SU-DHL-6 (cell line): ENCODE measurements around the gene CCL22.

ENCODE experiments used
- H2AFZ ChIP-seq: fragments of 200-600 bp; sonication (generic); 2 replicates; pipeline ENCODE4 v1.6.1; 2014; ENCODE audit warnings: low read depth, mild to moderate bottlenecking, moderate library complexity, mixed read lengths, antibody characterized with exemption, low read length; ENCODE audit not compliant: severe bottlenecking
- H3F3A ChIP-seq: fragments of 200-600 bp; shearing (Covaris generic); 2 replicates; pipeline ENCODE4 v1.6.0; 2016; ENCODE audit warnings: antibody characterized with exemption, mild to moderate bottlenecking; ENCODE audit not compliant: insufficient read depth
- H3K27ac ChIP-seq: fragments of 200-600 bp; sonication (generic); 2 replicates; pipeline ENCODE4 v1.5.1; 2016; ENCODE audit warnings: low read depth, mild to moderate bottlenecking, low read length, moderate library complexity, mixed read lengths
- H3K27me3 ChIP-seq: fragments of 200-600 bp; sonication (generic), shearing (Covaris generic); 2 replicates; pipeline ENCODE4 v1.6.0; 2014; ENCODE audit warnings: mild to moderate bottlenecking, low read length
- H3K36me3 ChIP-seq: fragments of 200-600 bp; sonication (generic); 2 replicates; pipeline ENCODE4 v1.6.1; 2014; ENCODE audit warnings: mild to moderate bottlenecking, low read length, mixed read lengths
- H3K4me2 ChIP-seq: fragments of 300-600, 200-600 bp; shearing (Covaris generic), sonication (generic); 2 replicates; pipeline ENCODE4 v1.6.0; 2014; ENCODE audit warnings: low read length, low read depth, mild to moderate bottlenecking; ENCODE audit not compliant: poor library complexity, severe bottlenecking
- H3K4me3 ChIP-seq: fragments of 200-600 bp; sonication (generic); 2 replicates; pipeline ENCODE4 v1.5.1; 2014; ENCODE audit warnings: antibody characterized with exemption, low read length, mild to moderate bottlenecking, mixed read lengths; ENCODE audit not compliant: insufficient read depth, poor library complexity, severe bottlenecking
- H3K79me2 ChIP-seq: fragments of 200-600 bp; sonication (generic); 2 replicates; pipeline ENCODE4 v1.6.1; 2014; ENCODE audit warnings: mild to moderate bottlenecking, low read length, moderate library complexity; ENCODE audit not compliant: insufficient read depth
- H3K9ac ChIP-seq: fragments of 200-600 bp; sonication (generic); 2 replicates; pipeline ENCODE4 v1.7.0; 2014; ENCODE audit warnings: mild to moderate bottlenecking, low read length
- H3K9me2 ChIP-seq: fragments of 200-600 bp; sonication (generic); replicated peaks from 2 replicates; pipeline ENCODE4 v1.6.1; 2014; ENCODE audit warnings: low read length; ENCODE audit not compliant: insufficient read depth
- H3K9me3 ChIP-seq: fragments of 200-600 bp; sonication (generic); 2 replicates; pipeline ENCODE4 v1.6.1; 2014; ENCODE audit warnings: low read length, mixed read lengths; ENCODE audit not compliant: insufficient read depth
- H4K20me1 ChIP-seq: fragments of 200-600 bp; sonication (generic); 2 replicates; pipeline ENCODE4 v1.6.1; 2014; ENCODE audit warnings: low read depth, mild to moderate bottlenecking, antibody characterized with exemption, low read length, moderate library complexity, mixed read lengths
- CTCF ChIP-seq: fragments of 200-600 bp; sonication (generic); IDR thresholded peaks from one replicate; pipeline ENCODE4 v1.5.1; 2017; ENCODE audit warnings: antibody characterized with exemption, mild to moderate bottlenecking, low read length, moderate library complexity; ENCODE audit not compliant: insufficient read depth, poor library complexity, severe bottlenecking
- EZH2phosphoT487 ChIP-seq: fragments of 200-600 bp; sonication (generic), shearing (Covaris generic); conservative IDR thresholded peaks from 2 replicates; pipeline ENCODE4 v1.6.1; 2018; ENCODE audit warnings: mild to moderate bottlenecking, antibody characterized with exemption, low read length, moderate library complexity, mixed read lengths

The CCL22 gene

GRCh38 chr16:57381791-57382534 is 23.4 kb downstream of the CCL22 start:
- Histone ChIP-seq H3F3A (no peaks in the 10 kb centered on the region), H3K27ac (no peak overlapping the region), H3K9me3 (no peaks in the 10 kb centered on the region), H4K20me1 (no peaks in the 10 kb centered on the region), H3K36me3 (no peaks in the 10 kb centered on the region), H3K4me2 (no peak overlapping the region), H3K79me2 (no peaks in the 10 kb centered on the region), H2AFZ (no peak overlapping the region), H3K4me3 (no peak overlapping the region), H3K9me2 (no peaks in the 10 kb centered on the region), H3K27me3 (no peaks in the 10 kb centered on the region), H3K9ac (no peak overlapping the region)
- TF ChIP-seq EZH2phosphoT487 = no peak
- no peak for TF ChIP-seq CTCF

- H3F3A ChIP-seq = no peaks in the 10 kb centered on the region
- no peaks in the 10 kb centered on the region for H3K27me3 ChIP-seq
- H3K9ac ChIP-seq = no peak overlapping the region
- H3K4me3 ChIP-seq = no peak overlapping the region
- no peaks in the 10 kb centered on the region for H3K9me3 ChIP-seq
- H3K79me2 ChIP-seq = no peaks in the 10 kb centered on the region
- no peaks in the 10 kb centered on the region for H4K20me1 ChIP-seq
- H3K9me2 ChIP-seq = no peaks in the 10 kb centered on the region
- H3K27ac ChIP-seq = no peak overlapping the region
- TF ChIP-seq EZH2phosphoT487 (no peak), CTCF (no peak)
- H3K36me3 ChIP-seq = no peaks in the 10 kb centered on the region
- H3K4me2 ChIP-seq = no peak overlapping the region
- no peak overlapping the region for H2AFZ ChIP-seq
Observed at GRCh38 chr16:57382535-57383275, 24.1 kb downstream of the CCL22 start.

GRCh38 chr16:57383276-57384247 is 25.0 kb downstream of the CCL22 start:
- Histone ChIP-seq H3F3A (no peaks in the 10 kb centered on the region), H3K9ac (no peak overlapping the region), H3K27me3 (no peaks in the 10 kb centered on the region), H3K27ac (no peak overlapping the region), H2AFZ (no peak overlapping the region), H3K4me2 (no peak overlapping the region), H3K79me2 (no peaks in the 10 kb centered on the region), H3K9me3 (no peaks in the 10 kb centered on the region), H3K9me2 (no peaks in the 10 kb centered on the region), H3K4me3 (no peak overlapping the region), H3K36me3 (no peaks in the 10 kb centered on the region), H4K20me1 (no peaks in the 10 kb centered on the region)
- TF ChIP-seq EZH2phosphoT487 (no peak), CTCF (no peak)
